GM19025 (cell line): ENCODE data around the gene MAGED1.
"Not testable (repeated sequence)": the region's sequence is repeated elsewhere in the genome, so short reads cannot be mapped to it uniquely, and the experiment has no call there.

Experiments
- ATAC-seq: cut with Tn5 transposase; IDR thresholded peaks from one replicate; pipeline ENCODE4 v1.9.1; 2021; ENCODE audit warnings: mild to moderate bottlenecking, low read depth, moderate library complexity; ENCODE audit not compliant: unreplicated experiment

The MAGED1 gene

GRCh38 chrX:51894697-51895336, 1.4 kb downstream of the MAGED1 start:
- no peak for ATAC-seq

GRCh38 chrX:51896626-51897025, 3.2 kb downstream of the MAGED1 start:
- no peak for ATAC-seq

- ATAC-seq, result no peak
These were observed 6.3 kb downstream of the MAGED1 start for GRCh38 chrX:51899741-51900140.

- ATAC-seq, result no peak
These were observed 9.2 kb downstream of the MAGED1 start for GRCh38 chrX:51902510-51903050.

GRCh38 chrX:51905152-51905551, 11.7 kb downstream of the MAGED1 start:
- not testable (repeated sequence) for ATAC-seq

GRCh38 chrX:51905711-51906110, 12.3 kb downstream of the MAGED1 start:
- no peak for ATAC-seq

GRCh38 chrX:51917604-51918003, 24.2 kb downstream of the MAGED1 start:
- ATAC-seq, result no peak

- no peak for ATAC-seq
These were observed 29.1 kb downstream of the MAGED1 start for GRCh38 chrX:51922561-51922960.

DNA sequence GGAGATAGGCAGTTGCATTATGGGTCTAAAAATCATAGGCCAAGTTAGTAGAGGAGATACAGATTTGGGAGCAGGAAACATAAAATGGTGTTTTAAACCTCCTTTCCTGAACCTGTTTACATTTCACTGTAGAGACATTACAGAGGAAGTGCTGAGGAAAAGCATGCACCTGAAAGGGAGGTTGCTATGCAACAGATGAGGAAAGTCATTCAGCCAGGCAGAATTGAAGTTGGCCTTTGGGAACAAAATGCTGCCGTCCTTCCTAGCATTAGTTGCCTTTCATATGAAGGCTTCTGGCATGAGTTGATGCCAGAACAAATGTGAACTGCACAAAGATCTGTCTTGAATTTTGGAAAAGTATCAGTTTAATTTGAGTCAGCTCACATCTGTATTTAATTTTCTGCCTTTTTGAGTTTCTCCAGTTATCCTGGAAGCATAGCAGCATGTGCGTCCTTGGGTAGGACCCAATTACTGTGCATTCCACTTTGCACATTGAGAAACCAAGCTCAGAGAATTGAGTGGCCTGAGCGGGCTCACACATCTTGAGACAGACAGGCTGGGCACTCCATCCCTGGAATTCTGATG, 38.2 kb downstream of the MAGED1 start:
- ATAC-seq, result no peak
